IMR-90 (cell line): ENCODE data around the gene SIK2. TPM values are rescaled to one million over a fixed set of nuclear protein-coding genes. Genes with fewer than 3 reads are reported as not detected.

ENCODE experiments used
- ATAC-seq: fragments of 200-7000 bp; cut with Tn5 transposase; 2 replicates; pipeline ENCODE4 v1.9.1; 2020; ENCODE audit warnings: low read depth, mild to moderate bottlenecking, moderate library complexity
- BruUV-seq: library from RNA; stranded (reverse); fragments of 400-500 nt; replicated peaks from 2 replicates; lab custom pipeline; 2021; lab: Mats Ljungman, UMichigan
- CTCF ChIA-PET: fragments of 300-600 bp; formaldehyde crosslinking; extraction: SDS; loops from one replicate; lab custom pipeline; 2021; ENCODE audit warnings: antibody characterized with exemption; lab: Yijun Ruan, JAX
- POLR2A ChIA-PET: fragments of 300-600 bp; sonication (Branson Sonifier 250); formaldehyde crosslinking; loops from one replicate; lab custom pipeline; 2022; ENCODE audit warnings: antibody characterized with exemption; ENCODE audit not compliant: unreplicated experiment; lab: Charles Lee
- DNase-seq: peaks from one replicate; pipeline ENCODE4 v3.0.0; 2013
- H2AFZ ChIP-seq: replicated peaks from 2 replicates; pipeline ENCODE3; 2013; ENCODE audit warnings: low read length, mild to moderate bottlenecking; ENCODE audit not compliant: poor library complexity
- H2AK5ac ChIP-seq: 2 replicates; pipeline ENCODE4 v1.6.1; 2013; ENCODE audit warnings: low read depth, low read length, inconsistent platforms
- H2AK9ac ChIP-seq: replicated peaks from 2 replicates; pipeline ENCODE3; 2013; ENCODE audit warnings: mild to moderate bottlenecking, low read depth, low read length, moderate library complexity; ENCODE audit not compliant: poor library complexity
- H2BK120ac ChIP-seq: 2 replicates; pipeline ENCODE4 v1.6.1; 2013; ENCODE audit warnings: low read depth, low read length, inconsistent platforms
- H2BK15ac ChIP-seq: 3 replicates; pipeline ENCODE4 v1.6.1; 2013; ENCODE audit warnings: low read depth, low read length, inconsistent platforms
- H2BK20ac ChIP-seq: 2 replicates; pipeline ENCODE4 v1.6.1; 2013; ENCODE audit warnings: low read depth, mild to moderate bottlenecking, inconsistent platforms, low read length, moderate library complexity
- H2BK5ac ChIP-seq: 2 replicates; pipeline ENCODE4 v1.6.1; 2013; ENCODE audit warnings: mild to moderate bottlenecking, low read depth, low read length, inconsistent platforms; ENCODE audit not compliant: poor library complexity, severe bottlenecking
- H3K14ac ChIP-seq: replicated peaks from 2 replicates; pipeline ENCODE4 v1.6.1; 2013; ENCODE audit warnings: low read depth, low read length, inconsistent platforms
- H3K18ac ChIP-seq: 2 replicates; pipeline ENCODE4 v1.6.1; 2013; ENCODE audit warnings: low read depth, low read length, control low read depth
- H3K23ac ChIP-seq: 2 replicates; pipeline ENCODE4 v1.6.1; 2013; ENCODE audit warnings: low read depth, low read length, inconsistent platforms
- H3K27ac ChIP-seq: 2 replicates; pipeline ENCODE4 v1.5.1; 2013; ENCODE audit warnings: mild to moderate bottlenecking, control low read depth, low read length; ENCODE audit not compliant: insufficient read depth
- H3K27me3 ChIP-seq: 2 replicates; pipeline ENCODE4 v1.6.1; 2013; ENCODE audit warnings: low read length; ENCODE audit not compliant: control insufficient read depth, insufficient read depth
- H3K36me3 ChIP-seq: 2 replicates; pipeline ENCODE4 v1.6.1; 2013; ENCODE audit warnings: low read length, mixed read lengths; ENCODE audit not compliant: control insufficient read depth, insufficient read depth
- H3K4ac ChIP-seq: 2 replicates; pipeline ENCODE4 v1.6.1; 2013; ENCODE audit warnings: low read depth, low read length, inconsistent platforms
- H3K4me1 ChIP-seq: 2 replicates; pipeline ENCODE4 v1.6.1; 2013; ENCODE audit warnings: low read length, mixed read lengths; ENCODE audit not compliant: control insufficient read depth, insufficient read depth
- H3K4me2 ChIP-seq: 2 replicates; pipeline ENCODE4 v1.6.1; 2013; ENCODE audit warnings: low read depth, mild to moderate bottlenecking, control low read depth, low read length, moderate library complexity
- H3K4me3 ChIP-seq: 2 replicates; pipeline ENCODE4 v1.5.1; 2013; ENCODE audit warnings: low read depth, mild to moderate bottlenecking, control low read depth, low read length, moderate library complexity; ENCODE audit not compliant: insufficient read depth
- H3K56ac ChIP-seq: 2 replicates; pipeline ENCODE4 v1.6.1; 2013; ENCODE audit warnings: low read length, inconsistent platforms; ENCODE audit not compliant: insufficient read depth; ENCODE audit errors: extremely low read depth
- H3K79me1 ChIP-seq, 2 experiments: 2 replicates each; pipeline ENCODE4 v1.6.1; 2013; ENCODE audit warnings: low read length in 2 of 2, inconsistent platforms in 1 of 2, low read depth in 1 of 2
- H3K9ac ChIP-seq: 2 replicates; pipeline ENCODE4 v1.6.1; 2013; ENCODE audit warnings: low read depth, low read length, control low read depth
- H3K9me1 ChIP-seq: 2 replicates; pipeline ENCODE4 v1.6.1; 2013; ENCODE audit warnings: low read length, inconsistent platforms; ENCODE audit not compliant: insufficient read depth
- H3K9me3 ChIP-seq: 2 replicates; pipeline ENCODE4 v1.6.1; 2013; ENCODE audit warnings: low read length; ENCODE audit not compliant: control insufficient read depth, insufficient read depth
- H4K20me1 ChIP-seq: 2 replicates; pipeline ENCODE4 v1.6.1; 2013; ENCODE audit warnings: low read length, inconsistent platforms; ENCODE audit not compliant: insufficient read depth
- H4K5ac ChIP-seq: 2 replicates; pipeline ENCODE4 v1.6.1; 2013; ENCODE audit warnings: mild to moderate bottlenecking, low read depth, low read length, control low read depth
- H4K8ac ChIP-seq, 2 experiments: 2 replicates each; pipeline ENCODE4 v1.6.1; 2013; ENCODE audit warnings: low read depth in 2 of 2, low read length in 2 of 2, control low read depth in 1 of 2, inconsistent platforms in 1 of 2
- H4K91ac ChIP-seq: 2 replicates; pipeline ENCODE4 v1.6.1; 2013; ENCODE audit warnings: low read depth, low read length, inconsistent platforms; ENCODE audit not compliant: insufficient read depth
- CEBPB ChIP-seq: IDR thresholded peaks from 2 replicates; pipeline ENCODE4 v1.6.1; 2012; ENCODE audit warnings: low read depth, low read length, improper control_type of control experiment
- MAZ ChIP-seq: IDR thresholded peaks from 2 replicates; pipeline ENCODE4 v1.6.1; 2012; ENCODE audit warnings: low read depth, mild to moderate bottlenecking, low read length, improper control_type of control experiment, moderate library complexity, borderline replicate concordance
- NFE2L2 ChIP-seq: fragments of 150-350 bp; IDR thresholded peaks from 2 replicates; pipeline ENCODE4 v1.6.1; 2016; ENCODE audit warnings: low read depth, mild to moderate bottlenecking, low read length
- RAD21 ChIP-seq: IDR thresholded peaks from 2 replicates; pipeline ENCODE4 v1.6.1; 2012; ENCODE audit warnings: low read length, improper control_type of control experiment
- RFX5 ChIP-seq: IDR thresholded peaks from 2 replicates; pipeline ENCODE4 v1.8.0; 2012; ENCODE audit warnings: low read depth, mild to moderate bottlenecking, low read length, moderate library complexity
- SMC3 ChIP-seq: fragments of 150-350 bp; IDR thresholded peaks from 2 replicates; pipeline ENCODE4 v1.6.1; 2016; ENCODE audit warnings: low read depth, mild to moderate bottlenecking, antibody characterized with exemption, low read length, moderate library complexity
- USF2 ChIP-seq: fragments of 150-350 bp; IDR thresholded peaks from 2 replicates; pipeline ENCODE4 v1.6.1; 2017; ENCODE audit warnings: mild to moderate bottlenecking, antibody characterized with exemption, low read length, low read depth
- WGBS, 2 experiments: methylation state at CpG; one replicate each; pipeline versions ENCODE4 v1.1.5 to v1.1.7; 2013; ENCODE audit warnings: missing lambda C conversion rate in 2 of 2; ENCODE audit not compliant: insufficient read length in 1 of 2; ENCODE audit errors: extremely low coverage in 2 of 2; 5-methylcytosine and 5-hydroxymethylcytosine counted together
- dilution Hi-C: fragments of 300-500 bp; cut with HindIII; formaldehyde crosslinking; loops from one replicate; pipeline ENCODE4 v1.14.3; 2018; ENCODE audit warnings: low sequenced_read_pairs; ENCODE audit not compliant: unreplicated experiment
- in situ Hi-C: fragments of 300-500 bp; cut with MboI; formaldehyde crosslinking; loops from 3 replicates; pipeline ENCODE4 v1.14.3; 2019; ENCODE audit warnings: low sequenced_read_pairs, inconsistent platforms, mixed read lengths
- intact Hi-C: fragments of 100-400 bp; cut with micrococcal nuclease; formaldehyde crosslinking; loops from 2 replicates; pipeline ENCODE4 v1.10.0; 2022
- polyA plus RNA-seq, 3 experiments: library from polyadenylated mRNA; depleted of rRNA; stranded (reverse); fragments of >200 nt; gene quantifications; 2 replicates each; pipeline ENCODE4 v1.2.3, GENCODE V29; 2012; ENCODE audit warnings: low replicate concordance in 1 of 3
- total RNA-seq: library from RNA; depleted of rRNA; stranded (reverse); fragments of >200 nt; gene quantifications from 2 replicates; pipeline ENCODE4 v1.2.3, GENCODE V29; 2012

SIK2 gene
- total and polyA plus RNA-seq, 2 of the 4 experiments (the other 2 are of a cell fraction): 7.9 to 10.4 TPM

GRCh38 chr11:111617286-111617685, 15.0 kb downstream of the SIK2 start:
- ChIA-PET POLR2A (no interaction called here), CTCF (no interaction called here)
- Histone ChIP-seq H2AK9ac (no peak overlapping the region), H3K4me3 (no peak overlapping the region), H3K79me1 (peaks cover 3 to 41% of the 10 kb centered on the region in 2 experiments), H2BK15ac (no peak overlapping the region), H3K4me2 (no peak overlapping the region), H3K14ac (no peak overlapping the region), H2AK5ac (no peak overlapping the region), H3K56ac (no peak overlapping the region), H4K91ac (no peak overlapping the region), H2BK20ac (no peak overlapping the region), H3K9me3 (no peaks in the 10 kb centered on the region; the same call in 1 of the 2 replicates), H3K18ac (no peak overlapping the region), H3K4me1 (peaks cover 3% of the 10 kb centered on the region), H3K27me3 (no peaks in the 10 kb centered on the region), H3K9me1 (peaks cover 2% of the 10 kb centered on the region; the same call in 1 of the 2 replicates), H4K20me1 (no peaks in the 10 kb centered on the region; the same call in 1 of the 2 replicates), H2AFZ (no peak overlapping the region), H2BK5ac (no peak overlapping the region), H3K9ac (no peak overlapping the region), H3K23ac (no peak overlapping the region), H3K36me3 (peaks cover 32% of the 10 kb centered on the region), H3K27ac (no peak overlapping the region), H4K8ac (no peak overlapping the region), H4K5ac (no peak overlapping the region), H2BK120ac (no peak overlapping the region), H3K4ac (no peak overlapping the region)
- no TSS peak for BruUV-seq
- intact Hi-C loops (no loop called here), dilution Hi-C loops (no loop called here), in situ Hi-C loops (no loop called here)
- ATAC-seq (no peak), DNase-seq (no peak)
- WGBS, 2 experiments: no CpG with 5 or more reads among the region's 4 CpGs
- TF ChIP-seq RAD21 (no peak), CEBPB (no peak), NFE2L2 (no peak), RFX5 (no peak), USF2 (no peak), SMC3 (no peak), MAZ (no peak)
